OCI-LY3 (cell line): ENCODE results near the gene FAM219A.

ENCODE experiments used
- EZH2phosphoT487 ChIP-seq: fragments of 200-600 bp; shearing (Covaris generic); IDR thresholded peaks from 2 replicates; pipeline ENCODE4 v1.6.1; 2018; ENCODE audit warnings: antibody characterized with exemption, mixed run types, low read depth
- TF ChIP-seq, protein P1 (sequence below): fragments of 200-600, 300-600 bp; sonication (generic); IDR thresholded peaks from 2 replicates; pipeline ENCODE4 v1.5.1; 2014; ENCODE audit warnings: antibody characterized with exemption, low read length, low read depth

DNA sequence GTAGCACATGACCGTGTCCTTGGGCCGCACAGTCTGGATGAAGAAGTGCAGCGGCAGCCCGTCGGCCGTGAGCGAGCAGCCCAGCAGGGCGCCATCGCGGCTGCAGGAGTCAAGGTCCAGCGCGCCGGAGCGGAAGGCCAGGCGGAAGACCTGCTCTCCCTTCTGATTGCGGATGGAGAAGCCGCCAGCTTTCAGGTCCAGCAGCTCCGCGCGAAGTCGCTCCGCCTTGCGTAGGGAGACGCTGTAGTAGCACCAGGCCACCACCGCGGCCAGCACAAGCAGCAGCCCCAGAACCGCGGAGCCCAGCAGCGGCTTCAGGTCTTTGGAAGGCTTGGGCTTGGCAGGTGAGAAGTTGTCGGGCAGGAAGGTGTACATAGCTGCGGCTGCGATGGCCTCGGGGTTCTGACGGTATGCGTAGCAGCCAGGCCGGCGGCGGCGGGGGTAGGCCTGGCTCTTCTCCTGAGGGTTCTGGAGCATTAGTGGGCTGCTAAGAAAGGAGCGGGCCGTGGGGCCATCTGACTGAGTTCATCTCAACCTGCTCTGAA lies 85.8 kb downstream of the FAM219A start:
- TF ChIP-seq, protein P1, sequence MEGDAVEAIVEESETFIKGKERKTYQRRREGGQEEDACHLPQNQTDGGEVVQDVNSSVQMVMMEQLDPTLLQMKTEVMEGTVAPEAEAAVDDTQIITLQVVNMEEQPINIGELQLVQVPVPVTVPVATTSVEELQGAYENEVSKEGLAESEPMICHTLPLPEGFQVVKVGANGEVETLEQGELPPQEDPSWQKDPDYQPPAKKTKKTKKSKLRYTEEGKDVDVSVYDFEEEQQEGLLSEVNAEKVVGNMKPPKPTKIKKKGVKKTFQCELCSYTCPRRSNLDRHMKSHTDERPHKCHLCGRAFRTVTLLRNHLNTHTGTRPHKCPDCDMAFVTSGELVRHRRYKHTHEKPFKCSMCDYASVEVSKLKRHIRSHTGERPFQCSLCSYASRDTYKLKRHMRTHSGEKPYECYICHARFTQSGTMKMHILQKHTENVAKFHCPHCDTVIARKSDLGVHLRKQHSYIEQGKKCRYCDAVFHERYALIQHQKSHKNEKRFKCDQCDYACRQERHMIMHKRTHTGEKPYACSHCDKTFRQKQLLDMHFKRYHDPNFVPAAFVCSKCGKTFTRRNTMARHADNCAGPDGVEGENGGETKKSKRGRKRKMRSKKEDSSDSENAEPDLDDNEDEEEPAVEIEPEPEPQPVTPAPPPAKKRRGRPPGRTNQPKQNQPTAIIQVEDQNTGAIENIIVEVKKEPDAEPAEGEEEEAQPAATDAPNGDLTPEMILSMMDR = no peak
- TF ChIP-seq EZH2phosphoT487 = no peak
